ENCODE measurements around the gene RAB20. TPM values are rescaled to one million over a fixed set of nuclear protein-coding genes. Genes with fewer than 3 reads are reported as not detected.

Gene RAB20
- total RNA-seq, 1 donor from 2014 or later = 51.3 TPM

DNA sequence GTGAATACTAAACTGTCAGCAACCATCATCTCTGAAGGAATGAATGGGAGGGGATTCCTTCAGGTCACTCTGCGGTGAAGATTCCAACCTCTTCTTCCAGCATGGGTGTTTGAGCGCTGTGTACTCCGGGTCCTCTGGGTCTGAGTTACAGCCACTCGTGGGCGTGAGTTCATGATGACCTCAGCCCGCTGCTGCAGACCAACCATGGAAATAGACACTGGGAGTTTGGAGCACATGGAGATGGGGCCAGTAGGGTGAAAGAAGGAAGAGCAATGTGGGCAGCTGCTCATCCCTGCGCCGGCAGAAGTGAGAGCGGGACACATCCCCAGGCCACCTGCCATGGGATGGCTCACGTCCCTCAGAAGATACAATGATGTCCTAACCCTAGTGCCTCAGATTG lies 16.8 kb upstream of the RAB20 start:
- Histone ChIP-seq H3K27ac (no peak overlapping the region), H3K9me3 (no peaks in the 10 kb centered on the region), H3K27me3 (ENCODE audit: low read depth) (peaks cover 5% of the 10 kb centered on the region), H3K4me3 (no peak overlapping the region), H3K36me3 (no peaks in the 10 kb centered on the region), H3K4me1 (no peaks in the 10 kb centered on the region)
- TF ChIP-seq, protein P1, sequence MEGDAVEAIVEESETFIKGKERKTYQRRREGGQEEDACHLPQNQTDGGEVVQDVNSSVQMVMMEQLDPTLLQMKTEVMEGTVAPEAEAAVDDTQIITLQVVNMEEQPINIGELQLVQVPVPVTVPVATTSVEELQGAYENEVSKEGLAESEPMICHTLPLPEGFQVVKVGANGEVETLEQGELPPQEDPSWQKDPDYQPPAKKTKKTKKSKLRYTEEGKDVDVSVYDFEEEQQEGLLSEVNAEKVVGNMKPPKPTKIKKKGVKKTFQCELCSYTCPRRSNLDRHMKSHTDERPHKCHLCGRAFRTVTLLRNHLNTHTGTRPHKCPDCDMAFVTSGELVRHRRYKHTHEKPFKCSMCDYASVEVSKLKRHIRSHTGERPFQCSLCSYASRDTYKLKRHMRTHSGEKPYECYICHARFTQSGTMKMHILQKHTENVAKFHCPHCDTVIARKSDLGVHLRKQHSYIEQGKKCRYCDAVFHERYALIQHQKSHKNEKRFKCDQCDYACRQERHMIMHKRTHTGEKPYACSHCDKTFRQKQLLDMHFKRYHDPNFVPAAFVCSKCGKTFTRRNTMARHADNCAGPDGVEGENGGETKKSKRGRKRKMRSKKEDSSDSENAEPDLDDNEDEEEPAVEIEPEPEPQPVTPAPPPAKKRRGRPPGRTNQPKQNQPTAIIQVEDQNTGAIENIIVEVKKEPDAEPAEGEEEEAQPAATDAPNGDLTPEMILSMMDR (IDR thresholded peaks at IDR 0.05) = no peak
- intact Hi-C loops (cut with DNase I) = no loop called here
- ATAC-seq (no peak), DNase-seq (no peak)

DNA sequence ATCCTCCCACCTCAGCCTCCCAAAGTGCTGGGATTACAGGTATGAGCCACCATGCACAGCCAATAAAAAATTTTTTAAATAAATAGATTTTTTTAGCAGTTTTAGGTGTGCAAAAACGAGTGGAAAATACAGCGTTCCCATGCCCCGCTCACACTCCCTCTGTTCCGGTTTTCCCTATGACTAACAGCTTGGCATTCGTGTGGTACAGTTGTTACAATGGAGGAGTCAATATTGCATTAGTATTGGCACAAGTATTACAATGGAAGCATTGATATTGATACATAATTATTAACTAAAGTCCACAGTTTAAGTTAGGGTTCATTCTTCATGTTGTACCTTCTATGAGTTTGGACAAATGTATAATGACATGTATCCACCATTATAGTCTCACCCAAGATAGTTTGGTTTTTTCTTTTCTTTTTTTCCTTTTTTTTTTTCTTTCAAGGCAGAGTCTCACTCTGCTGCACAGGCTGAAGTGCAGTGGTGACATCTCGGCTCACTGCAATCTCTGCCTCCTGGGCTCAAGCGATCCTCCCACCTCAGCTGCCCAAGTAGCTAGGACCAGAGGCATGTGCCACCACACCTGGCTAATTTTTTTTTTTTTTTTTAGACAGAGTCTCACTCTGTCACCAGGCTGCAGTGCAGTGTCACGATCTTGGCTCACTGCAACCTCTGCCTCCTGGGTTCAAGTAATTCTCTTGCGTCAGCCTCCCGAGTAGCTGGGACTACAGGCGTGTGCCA lies 15.4 kb upstream of the RAB20 start:
- DNase-seq (no peak), ATAC-seq (no peak)
- intact Hi-C loops (cut with DNase I) = no loop called here
- Histone ChIP-seq H3K27me3 (ENCODE audit: low read depth) (peaks cover 13% of the 10 kb centered on the region), H3K27ac (no peak overlapping the region), H3K36me3 (no peaks in the 10 kb centered on the region), H3K4me3 (no peak overlapping the region), H3K9me3 (no peaks in the 10 kb centered on the region), H3K4me1 (no peaks in the 10 kb centered on the region)
- TF ChIP-seq, protein P1 (IDR thresholded peaks at IDR 0.05) = no peak

DNA sequence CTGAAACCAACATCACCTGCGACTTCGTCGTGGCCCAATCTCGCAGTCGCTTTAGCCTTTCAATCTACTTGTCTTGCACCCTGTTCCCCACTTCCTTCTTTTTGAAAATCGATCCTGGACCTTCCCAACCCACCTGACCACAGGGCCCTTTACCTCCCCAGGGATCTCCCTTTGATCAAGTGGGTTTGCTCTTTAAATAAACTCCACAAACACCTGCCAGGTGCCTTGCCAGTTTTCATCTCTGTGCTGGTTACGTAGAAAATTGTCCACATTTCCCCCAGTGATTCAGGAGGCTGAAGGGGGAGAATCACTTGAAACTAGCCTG lies 14.5 kb upstream of the RAB20 start:
- no peaks in the 10 kb centered on the region for H3K9me3 ChIP-seq
- H3K36me3 ChIP-seq = no peaks in the 10 kb centered on the region
- H3K27ac ChIP-seq = no peak overlapping the region
- TF ChIP-seq, protein P1 (IDR thresholded peaks at IDR 0.05) = no peak
- H3K4me1 ChIP-seq = no peaks in the 10 kb centered on the region
- no peak for ATAC-seq
- no peak for DNase-seq
- H3K4me3 ChIP-seq = no peak overlapping the region
- intact Hi-C loops (cut with DNase I) = no loop called here
- peaks cover 21% of the 10 kb centered on the region for H3K27me3 ChIP-seq (ENCODE audit: low read depth)

DNA sequence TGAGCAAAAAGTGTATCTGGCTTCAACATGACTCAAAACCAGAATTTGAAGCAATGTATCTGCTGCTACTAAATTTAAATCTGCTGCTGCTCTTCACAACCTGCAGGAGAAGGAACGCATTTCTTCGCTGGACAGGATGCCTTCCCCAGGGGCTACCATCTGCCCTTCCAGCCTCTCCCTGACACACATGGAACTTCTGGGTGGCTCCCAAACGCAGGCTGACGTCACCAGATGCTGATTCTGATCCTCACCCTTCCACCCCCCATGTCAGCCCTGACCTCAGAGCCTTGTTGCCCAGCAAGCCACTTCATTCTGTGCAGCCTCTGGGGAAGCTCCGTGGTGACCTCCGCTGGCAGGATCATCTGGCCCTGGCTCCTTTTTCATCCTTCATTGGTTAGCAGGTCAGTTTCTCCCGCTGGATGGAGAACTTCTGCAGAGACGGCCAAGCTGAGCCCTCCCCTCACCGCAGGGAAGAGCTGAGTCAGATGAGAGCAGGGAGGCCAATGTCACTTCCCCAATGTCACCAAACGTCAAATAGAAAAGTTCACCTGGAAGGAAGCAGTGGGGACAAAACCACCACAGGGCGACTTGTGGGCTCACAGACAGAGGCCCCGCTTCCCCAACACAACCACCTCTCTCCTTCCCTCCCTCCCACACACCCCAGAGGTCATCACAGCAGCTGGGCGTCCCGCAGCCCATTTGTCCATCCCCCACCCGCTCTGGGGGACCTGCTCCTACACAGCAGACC lies 14.0 kb upstream of the RAB20 start:
- no peaks in the 10 kb centered on the region for H3K9me3 ChIP-seq
- peaks cover 25% of the 10 kb centered on the region for H3K27me3 ChIP-seq (ENCODE audit: low read depth)
- TF ChIP-seq, protein P1 (IDR thresholded peaks at IDR 0.05) = no peak
- intact Hi-C loops (cut with DNase I) = no loop called here
- no peaks in the 10 kb centered on the region for H3K4me1 ChIP-seq
- H3K36me3 ChIP-seq = no peaks in the 10 kb centered on the region
- DNase-seq (peak; percentile 51), ATAC-seq (peak; percentile 59 to 68)
- H3K4me3 ChIP-seq = no peak overlapping the region
- no peak overlapping the region for H3K27ac ChIP-seq

DNA sequence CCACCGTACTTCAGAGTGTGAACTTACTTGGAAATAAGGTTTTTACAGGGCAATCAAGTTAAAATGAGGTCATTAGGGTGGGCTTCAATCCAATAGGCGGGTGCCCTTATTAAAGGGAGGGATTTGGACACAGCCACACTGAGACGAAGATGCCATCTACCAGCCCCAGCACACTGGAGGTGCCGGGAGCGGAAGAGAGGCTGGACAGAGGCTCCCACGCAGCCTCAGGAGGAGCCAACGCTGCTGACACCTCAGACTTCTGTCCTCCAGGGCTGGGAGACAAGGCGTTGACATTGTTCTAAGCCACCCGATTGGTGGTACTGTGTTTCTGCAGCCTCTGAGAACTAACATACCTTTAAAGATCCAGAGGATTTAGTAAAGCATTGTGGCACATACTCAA lies 12.6 kb upstream of the RAB20 start:
- Histone ChIP-seq H3K27me3 (ENCODE audit: low read depth) (peaks cover 25% of the 10 kb centered on the region), H3K9me3 (no peaks in the 10 kb centered on the region), H3K4me3 (no peak overlapping the region), H3K4me1 (no peaks in the 10 kb centered on the region), H3K36me3 (no peaks in the 10 kb centered on the region), H3K27ac (no peak overlapping the region)
- ATAC-seq (no peak), DNase-seq (no peak)
- intact Hi-C loops (cut with DNase I) = no loop called here
- TF ChIP-seq, protein P1 (IDR thresholded peaks at IDR 0.05) = no peak
